Heart left ventricle (tissue), 13 donors: Measurements from ENCODE around the gene PYM1.

ENCODE experiments used
- POLR2A ChIP-seq, 2 donors: fragments of 450-650 bp; IDR thresholded peaks; one replicate each; pipeline ENCODE4 v1.6.1; 2017; ENCODE audit warnings: antibody characterized with exemption in 2 of 2, mild to moderate bottlenecking in 2 of 2, moderate library complexity in 2 of 2
- TF ChIP-seq, protein P1 (sequence below), 12 donors: fragments of 200-600 bp; sonication (generic) in 4 of 12; IDR thresholded peaks; one replicate each; pipeline versions ENCODE4 v1.5.0 to v1.8.0; 2018 to 2022; ENCODE audit warnings: antibody characterized with exemption in 12 of 12, mild to moderate bottlenecking in 5 of 12
- donor health status: ischemic (EF 13 %, LVEDD 7.1; RV severe dilation, severe dysfunction).
- donor health status: DM: no; HTN: yes; CAD: no.
- donor health status: DM: no; HTN: no; CAD: no.
- donor health status: ischemic (EF 25% LVEDD 6.9; RV normal size, moderate dysfunction).
- donor health status: ischemic (EF 25% LVEDD 5.7; RV mildly dilated, moderate dysfunction).
- donor health status: ischemic (EF 35%, LVEDD 5.7; RV mildly dilated, moderate dysfunction).
- donor health status: nonischemic (EF 11% LVEDD 7.7; RV severe dilation, severe dysfunction).
- donor health status: DM: yes; HTN: yes; CAD: no.
- donor health status: PGD.
- donor health status: ischemic (EF 29% LVEDD 5.4; RV normal size, mild dysfunction).
- donor health status: nonischemic (EF 23%, LVEDD 6.1; RV moderate dilation, normal function).

DNA sequence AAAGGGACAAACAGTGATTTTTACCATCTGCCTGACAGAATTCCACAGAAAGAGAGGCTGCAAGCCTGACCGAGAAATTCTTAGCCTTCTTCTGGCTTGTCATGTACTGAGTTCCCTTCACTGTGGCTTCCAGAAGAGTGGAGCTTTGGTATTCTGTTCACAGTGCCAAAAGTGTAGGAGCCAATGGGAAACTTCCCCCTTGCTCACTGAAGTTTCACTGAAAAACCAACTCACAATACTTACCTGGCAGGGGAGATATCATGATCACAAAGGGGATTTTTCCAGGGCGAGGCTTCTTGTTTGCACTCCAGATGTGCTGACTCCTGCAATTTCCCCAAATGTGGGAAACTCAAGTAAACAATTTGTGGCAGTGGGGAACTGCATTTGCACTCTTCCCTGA is 53.3 kb downstream of the PYM1 start:
- TF ChIP-seq, protein P1, sequence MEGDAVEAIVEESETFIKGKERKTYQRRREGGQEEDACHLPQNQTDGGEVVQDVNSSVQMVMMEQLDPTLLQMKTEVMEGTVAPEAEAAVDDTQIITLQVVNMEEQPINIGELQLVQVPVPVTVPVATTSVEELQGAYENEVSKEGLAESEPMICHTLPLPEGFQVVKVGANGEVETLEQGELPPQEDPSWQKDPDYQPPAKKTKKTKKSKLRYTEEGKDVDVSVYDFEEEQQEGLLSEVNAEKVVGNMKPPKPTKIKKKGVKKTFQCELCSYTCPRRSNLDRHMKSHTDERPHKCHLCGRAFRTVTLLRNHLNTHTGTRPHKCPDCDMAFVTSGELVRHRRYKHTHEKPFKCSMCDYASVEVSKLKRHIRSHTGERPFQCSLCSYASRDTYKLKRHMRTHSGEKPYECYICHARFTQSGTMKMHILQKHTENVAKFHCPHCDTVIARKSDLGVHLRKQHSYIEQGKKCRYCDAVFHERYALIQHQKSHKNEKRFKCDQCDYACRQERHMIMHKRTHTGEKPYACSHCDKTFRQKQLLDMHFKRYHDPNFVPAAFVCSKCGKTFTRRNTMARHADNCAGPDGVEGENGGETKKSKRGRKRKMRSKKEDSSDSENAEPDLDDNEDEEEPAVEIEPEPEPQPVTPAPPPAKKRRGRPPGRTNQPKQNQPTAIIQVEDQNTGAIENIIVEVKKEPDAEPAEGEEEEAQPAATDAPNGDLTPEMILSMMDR (IDR thresholded peaks at IDR 0.05) = no peak
- TF ChIP-seq POLR2A (IDR thresholded peaks at IDR 0.05) = no peak
